NCI-H345 (cell line): ENCODE data around the gene CDKL1.
"Not testable (repeated sequence)": the region's sequence is repeated elsewhere in the genome, so short reads cannot be mapped to it uniquely, and the experiment has no call there.

Experiments
- DNase-seq: peaks from one replicate; lab custom pipeline; 2025; lab: John Stamatoyannopoulos, UW

Gene CDKL1

DNA sequence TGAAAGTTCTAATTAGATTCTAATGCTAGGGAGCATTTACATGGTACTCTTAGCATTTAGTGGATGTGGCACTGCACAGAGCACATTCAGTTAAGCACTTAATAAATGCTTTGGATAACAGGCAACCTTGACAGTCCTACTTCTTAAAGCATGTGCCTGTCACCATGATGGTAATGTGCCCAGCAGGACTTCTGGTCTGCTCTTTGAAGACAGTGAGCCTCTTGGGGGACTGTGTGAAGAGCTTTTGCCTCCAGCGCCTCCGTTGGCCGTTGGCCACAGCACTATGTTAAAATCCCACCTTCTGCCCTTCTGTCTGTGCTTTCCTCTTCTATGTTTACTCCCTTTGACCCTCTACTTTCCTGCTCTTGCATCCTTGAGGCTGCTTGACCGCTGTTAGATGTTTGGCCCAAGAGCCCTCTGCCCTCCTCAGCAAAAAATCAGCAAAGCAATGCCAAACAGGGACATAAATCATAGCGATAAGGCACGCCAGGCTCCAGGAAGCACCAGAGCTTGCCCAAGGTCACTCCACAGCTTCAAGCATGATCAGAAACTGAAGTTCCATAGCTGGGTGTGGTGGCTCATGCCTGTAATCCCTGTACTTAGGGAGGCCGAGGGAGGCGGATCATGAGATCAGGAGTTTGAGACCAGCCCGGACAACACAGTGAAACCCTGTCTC lies 8.3 kb downstream of the CDKL1 start:
- no peak for DNase-seq

DNA sequence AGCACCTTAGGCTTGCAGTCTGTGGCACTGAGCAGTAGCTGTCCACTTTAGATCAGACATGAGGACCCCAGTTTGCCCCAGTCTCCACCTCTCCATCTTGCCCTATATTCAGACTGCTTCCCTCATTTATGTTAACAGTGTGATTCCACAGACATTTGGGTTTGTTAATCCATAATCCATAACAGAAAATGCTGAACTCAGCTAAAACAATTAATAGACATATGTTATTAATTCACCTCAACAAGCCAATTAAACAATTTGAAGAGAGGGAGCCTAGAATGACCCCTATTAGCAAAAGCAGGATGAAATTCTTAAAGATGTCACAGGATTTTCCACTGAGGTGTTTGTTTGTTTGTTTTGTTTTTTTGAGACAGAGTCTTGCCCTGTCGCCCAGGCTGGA lies 9.1 kb downstream of the CDKL1 start:
- no peak for DNase-seq

- DNase-seq: no peak
These were observed 13.0 kb downstream of the CDKL1 start for GRCh38 chr14:50383618-50384225.

- no peak for DNase-seq
These were observed 14.8 kb downstream of the CDKL1 start for GRCh38 chr14:50381823-50382287.

DNA sequence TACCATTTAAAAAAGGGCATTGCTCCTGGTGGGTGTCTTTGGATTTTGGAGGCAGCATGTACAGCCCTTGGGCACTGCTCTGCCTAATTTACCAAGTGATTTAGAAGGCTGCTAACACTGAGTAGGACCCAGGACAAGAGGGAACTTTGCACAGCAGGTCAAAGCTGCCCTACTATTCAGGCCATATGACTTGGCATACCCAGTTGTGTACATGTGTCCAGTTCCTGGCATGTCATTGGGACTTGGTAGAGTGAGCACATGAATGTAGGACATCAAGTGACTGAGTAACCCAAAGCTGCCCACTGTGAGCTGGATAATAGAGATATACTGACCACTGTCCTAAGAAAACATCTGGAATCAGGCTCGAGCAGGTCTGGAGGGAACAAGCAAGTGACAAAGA lies 15.7 kb downstream of the CDKL1 start:
- no peak for DNase-seq

- no peak for DNase-seq
These were observed 16.2 kb downstream of the CDKL1 start for GRCh38 chr14:50380455-50380854.

DNA sequence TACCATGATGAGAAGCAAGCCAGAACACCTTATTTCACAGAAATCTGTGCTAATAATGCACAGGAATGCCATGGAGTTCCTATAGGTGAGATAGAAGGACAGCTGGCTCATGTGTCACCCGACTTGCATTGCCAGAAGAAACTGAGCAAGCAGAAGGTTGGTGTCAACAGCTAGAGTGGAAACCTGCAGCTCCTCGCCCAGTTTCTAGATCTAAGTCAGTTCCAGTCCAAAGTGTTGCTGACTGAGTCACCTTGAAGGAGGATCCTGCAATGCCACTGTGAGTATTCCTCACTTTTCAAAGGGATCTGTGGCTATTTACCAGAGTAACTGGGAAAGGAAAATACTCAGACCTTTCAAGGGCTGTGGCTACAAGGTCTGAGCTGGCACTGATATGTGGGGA lies 17.1 kb downstream of the CDKL1 start:
- no peak for DNase-seq

GRCh38 chr14:50377550-50378085 lies 19.1 kb downstream of the CDKL1 start:
- DNase-seq: no peak

DNA sequence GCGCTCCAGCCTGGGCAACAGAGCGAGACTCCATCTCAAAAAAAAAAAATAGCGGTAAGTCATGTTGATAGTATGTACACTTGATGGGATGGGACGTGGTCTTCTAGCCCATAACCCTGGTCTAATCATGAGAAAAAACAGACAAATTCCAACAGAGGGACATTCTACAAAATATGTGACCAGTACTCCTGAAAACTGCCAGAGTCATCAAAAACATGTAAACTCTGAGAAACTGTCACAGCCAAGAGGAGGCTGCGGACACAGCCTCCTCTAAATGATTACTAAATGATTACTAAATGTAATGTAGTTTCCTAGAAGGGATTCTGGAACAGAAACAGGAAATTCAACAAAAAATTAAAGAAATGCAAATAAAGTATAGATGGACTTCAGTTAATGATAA lies 20.9 kb downstream of the CDKL1 start:
- DNase-seq: no peak

DNA sequence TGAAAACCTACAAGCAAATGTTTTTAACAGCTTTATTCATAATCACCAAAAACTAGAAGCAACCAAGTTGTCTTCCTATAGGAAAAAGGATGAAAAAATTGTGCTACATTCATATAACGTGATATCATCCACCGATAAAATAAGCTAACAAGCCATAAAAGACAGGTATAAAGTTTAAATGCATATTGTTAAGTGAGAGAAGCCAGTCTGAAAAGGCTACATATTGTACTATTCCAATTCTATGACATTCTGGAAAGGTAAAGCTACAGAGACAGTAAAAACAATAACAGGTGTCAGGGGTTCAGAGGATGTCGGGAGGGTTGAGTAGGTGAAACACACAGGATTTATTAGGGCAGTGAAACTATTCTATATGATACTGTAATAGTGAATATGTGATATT lies 22.7 kb downstream of the CDKL1 start:
- DNase-seq: no peak

- no peak for DNase-seq
These were observed 25.1 kb downstream of the CDKL1 start for GRCh38 chr14:50371546-50371945.

GRCh38 chr14:50366589-50366988 lies 30.1 kb downstream of the CDKL1 start:
- DNase-seq: no peak

DNA sequence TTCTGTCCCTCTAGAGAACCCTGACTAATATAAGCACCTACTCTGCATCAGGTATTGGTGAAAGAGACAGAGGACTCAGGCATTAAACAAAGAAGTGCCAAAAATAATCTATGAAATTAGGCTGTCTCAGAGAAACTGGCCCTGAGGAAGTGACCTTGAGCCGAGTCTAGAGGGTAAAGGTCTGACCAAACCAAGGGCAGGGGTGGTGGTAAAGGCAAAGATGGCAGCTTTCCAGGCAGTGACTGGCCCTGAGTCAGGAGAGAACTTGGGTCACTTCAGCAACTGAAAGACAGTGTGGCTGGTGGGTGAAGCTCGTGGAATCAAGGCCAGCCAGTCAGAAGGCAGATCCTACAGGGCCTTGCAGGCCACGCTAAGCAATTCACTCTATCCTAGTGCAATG lies 30.6 kb downstream of the CDKL1 start:
- no peak for DNase-seq

DNA sequence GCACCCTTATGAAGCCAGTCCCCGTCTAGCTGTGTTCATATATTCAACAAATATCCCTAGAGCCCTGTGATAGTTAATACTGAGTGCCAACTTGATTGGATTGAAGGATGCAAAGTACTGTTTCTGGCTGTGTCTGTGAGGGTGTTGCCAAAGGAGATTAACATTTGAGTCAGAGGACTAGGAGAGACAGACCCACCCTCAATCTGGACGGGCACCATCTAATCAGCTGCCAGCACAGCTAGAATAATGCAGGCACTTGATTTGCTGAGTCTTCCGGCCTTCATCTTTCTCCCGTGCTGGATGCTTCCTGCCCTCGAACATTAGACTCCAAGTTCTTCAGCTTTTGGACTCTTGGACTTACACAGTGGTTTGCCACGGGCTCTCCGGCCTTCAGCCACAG lies 31.1 kb downstream of the CDKL1 start:
- not testable (repeated sequence) for DNase-seq

DNA sequence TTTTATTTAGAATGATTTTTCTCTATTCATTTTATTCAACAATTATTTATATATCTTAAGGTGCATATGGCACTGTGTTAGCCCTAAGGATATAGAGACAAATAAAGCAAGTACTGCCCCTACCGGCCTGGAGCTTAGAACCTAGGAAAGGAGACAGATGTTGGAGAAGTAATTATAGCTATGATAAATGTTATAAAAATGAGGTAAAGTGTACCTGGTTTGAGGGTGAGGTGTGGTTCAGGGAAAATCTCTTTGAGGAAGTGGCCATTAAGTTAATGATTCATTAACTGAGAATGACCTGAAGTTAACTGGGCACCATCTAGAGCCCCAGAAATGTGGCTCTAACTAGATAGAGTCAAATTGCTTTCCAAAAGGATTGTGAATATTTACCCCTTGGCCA lies 31.9 kb downstream of the CDKL1 start:
- no peak for DNase-seq

DNA sequence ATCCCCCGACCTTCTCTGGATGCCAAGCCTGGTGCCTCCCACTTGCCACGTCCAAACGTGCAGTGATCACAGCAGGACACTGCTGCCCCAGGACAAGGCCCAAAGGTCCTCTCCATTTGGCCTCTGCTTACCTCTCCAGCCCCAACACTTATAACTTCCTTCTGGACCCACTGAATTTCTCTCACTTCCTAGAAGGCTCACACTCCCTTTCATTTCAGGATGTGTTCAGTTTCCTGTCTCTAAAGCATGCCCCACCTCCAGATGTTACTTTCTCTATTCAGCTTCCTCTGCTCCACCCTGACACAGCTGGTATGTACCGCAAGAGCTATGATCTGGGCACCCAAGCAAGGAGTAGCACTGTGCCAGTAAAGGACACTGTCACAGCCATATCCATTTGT lies 33.0 kb downstream of the CDKL1 start:
- no peak for DNase-seq

DNA sequence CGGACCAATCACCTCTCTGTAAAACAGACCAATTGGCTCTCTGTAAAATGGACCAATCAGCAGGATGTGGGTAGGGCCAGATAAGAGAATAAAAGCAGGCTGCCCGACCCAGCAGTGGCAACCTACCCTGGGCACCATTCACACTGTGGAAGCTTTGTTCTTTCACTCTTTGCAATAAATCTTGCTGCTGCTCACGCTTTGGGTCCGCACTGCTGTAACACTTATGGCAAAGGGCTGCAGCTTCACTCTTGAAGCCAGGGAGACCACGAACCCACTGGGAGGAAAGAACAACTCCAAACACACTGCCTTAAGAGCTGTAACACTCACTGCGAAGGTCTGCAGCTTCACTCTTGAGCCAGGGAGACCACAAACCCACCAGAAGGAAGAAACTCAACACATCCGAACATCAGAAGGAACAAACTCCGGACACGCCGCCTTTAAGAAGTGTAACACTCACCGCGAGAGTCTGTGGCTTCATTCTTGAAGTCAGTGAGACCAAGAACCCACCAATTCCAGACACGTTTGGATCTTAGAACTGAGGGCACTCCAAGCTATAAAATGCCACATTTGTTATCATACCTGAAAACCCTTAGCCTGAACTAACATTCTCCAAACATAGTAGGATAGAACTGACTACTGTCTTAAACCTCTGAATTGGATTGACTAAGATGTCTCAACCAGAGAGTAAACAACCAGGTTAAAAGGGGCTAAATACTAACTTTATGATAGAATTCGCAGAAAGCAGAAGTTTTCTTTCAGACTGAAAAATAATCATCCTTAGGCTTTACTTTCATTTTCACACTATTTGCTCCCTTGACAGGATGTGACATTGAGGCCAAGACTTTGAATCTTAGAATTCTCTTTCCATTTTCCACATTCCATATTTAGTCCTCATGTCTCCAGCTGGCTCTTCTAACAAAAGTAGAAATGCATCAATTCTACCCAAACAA lies 33.6 kb downstream of the CDKL1 start:
- no peak for DNase-seq

DNA sequence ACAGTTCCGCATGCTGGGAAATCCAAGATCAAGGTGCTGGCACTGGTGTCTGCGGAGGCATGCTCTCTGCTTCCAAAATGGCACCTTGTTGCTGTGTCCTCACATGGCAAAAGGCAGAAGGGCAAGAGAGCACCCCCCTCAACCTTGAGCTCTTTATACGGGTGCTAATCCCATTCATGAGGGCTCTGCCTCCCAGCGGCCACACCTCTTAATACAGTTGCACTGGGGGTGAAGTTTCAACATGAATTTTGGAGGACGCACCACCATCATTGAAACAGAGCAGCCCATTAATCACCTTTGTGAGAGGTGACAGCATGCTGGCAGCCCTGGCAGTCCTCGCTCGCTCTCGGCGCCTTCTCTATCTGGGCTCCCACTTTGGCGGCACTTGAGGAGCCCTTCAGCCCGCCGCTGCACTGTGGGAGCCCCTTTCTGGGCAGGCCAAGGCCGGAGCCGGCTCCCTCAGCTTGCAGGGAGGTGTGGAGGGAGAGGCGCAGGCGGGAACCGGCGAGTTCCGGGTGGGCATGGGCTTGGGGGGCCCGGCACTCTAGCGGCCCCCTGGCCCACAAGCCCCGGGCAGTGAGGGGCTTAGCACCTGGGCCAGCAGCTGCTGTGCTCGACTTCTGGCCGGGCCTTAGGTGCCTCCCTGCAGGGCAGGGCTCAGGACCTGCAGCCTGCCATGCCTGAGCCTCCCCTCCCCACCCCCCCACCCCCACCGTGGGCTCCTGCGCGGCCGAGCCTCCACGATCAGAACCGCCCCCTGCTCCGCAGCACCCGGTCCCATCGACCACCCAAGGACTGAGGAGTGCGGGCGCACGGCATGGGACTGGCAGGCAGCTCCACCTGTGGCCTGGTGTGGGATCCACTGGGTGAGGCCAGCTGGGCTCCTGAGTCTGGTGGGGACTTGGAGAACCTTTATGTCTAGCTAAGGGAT lies 34.9 kb downstream of the CDKL1 start:
- not testable (repeated sequence) for DNase-seq

- no peak for DNase-seq
These were observed 35.8 kb downstream of the CDKL1 start for GRCh38 chr14:50360851-50361250.

DNA sequence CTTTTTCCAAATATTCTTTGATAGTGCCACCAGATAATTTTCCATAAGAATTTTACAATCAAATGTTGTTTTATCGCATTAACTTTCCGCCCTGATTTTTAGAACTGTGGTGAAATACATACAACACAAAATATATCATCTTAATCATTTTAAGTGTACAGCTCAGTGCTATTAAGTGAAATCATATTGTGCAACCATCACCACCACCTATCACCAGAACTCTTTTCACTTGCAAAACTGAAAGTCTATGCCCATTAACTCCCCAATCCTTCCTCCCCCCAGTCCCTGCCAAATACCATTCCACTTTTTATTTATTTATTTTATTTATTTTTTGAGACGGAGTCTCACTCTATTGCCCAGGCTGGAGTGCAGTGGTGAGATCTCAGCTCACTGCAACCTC lies 36.6 kb downstream of the CDKL1 start:
- DNase-seq: no peak

DNA sequence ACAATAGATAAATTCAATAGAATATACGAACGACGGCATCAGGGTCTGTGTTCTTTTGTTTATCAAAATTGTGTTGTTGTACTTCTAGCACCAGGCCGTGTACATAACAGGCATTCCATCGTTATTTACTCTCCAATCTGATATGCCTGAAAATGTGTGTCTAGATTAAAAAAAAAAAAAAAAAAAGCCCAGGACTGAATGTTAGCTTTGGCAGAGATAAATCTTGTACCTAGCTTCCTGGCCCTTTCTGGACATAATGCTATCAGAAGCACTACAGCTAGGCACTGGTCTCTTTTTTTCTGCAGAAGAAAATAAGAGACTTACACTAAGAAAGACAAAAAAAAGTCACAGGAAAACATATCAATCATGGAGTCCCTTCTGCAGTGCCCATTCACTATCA lies 37.0 kb downstream of the CDKL1 start:
- DNase-seq: no peak
